Activated naive CD8-positive, alpha-beta T cell treated with anti-CD3 and anti-CD28 coated beads for 36 hours (primary cell): ENCODE measurements around the gene FRK. TPM values are rescaled to one million over a fixed set of nuclear protein-coding genes. Genes with fewer than 3 reads are reported as not detected.
"Not testable (repeated sequence)": the region's sequence is repeated elsewhere in the genome, so short reads cannot be mapped to it uniquely, and the experiment has no call there.

Experiments
- DNase-seq: peaks from one replicate; pipeline ENCODE4 v3.0.0; 2021
- H3K27ac Mint-ChIP-seq: one replicate; pipeline ENCODE4 v1.8.0; 2022; ENCODE audit warnings: mild to moderate bottlenecking, moderate library complexity, mixed read lengths
- H3K27me3 Mint-ChIP-seq: one replicate; pipeline ENCODE4 v1.8.0; 2022; ENCODE audit warnings: mild to moderate bottlenecking, mixed read lengths
- H3K36me3 Mint-ChIP-seq: one replicate; pipeline ENCODE4 v1.8.0; 2021; ENCODE audit warnings: mild to moderate bottlenecking, mixed read lengths
- H3K4me1 Mint-ChIP-seq: one replicate; pipeline ENCODE4 v1.8.0; 2021; ENCODE audit warnings: mixed read lengths
- H3K4me3 Mint-ChIP-seq: one replicate; pipeline ENCODE4 v1.8.0; 2022; ENCODE audit warnings: mild to moderate bottlenecking, moderate library complexity, mixed read lengths
- H3K9me3 Mint-ChIP-seq: one replicate; pipeline ENCODE4 v1.8.0; 2022; ENCODE audit warnings: mixed read lengths
- total RNA-seq, 2 experiments: library from RNA; stranded (reverse); gene quantifications; one replicate each; pipeline ENCODE4 v1.2.3, GENCODE V29; 2021

Gene FRK
- total RNA-seq, 2 experiments from 2014 or later: 0.06 to 0.08 TPM

DNA sequence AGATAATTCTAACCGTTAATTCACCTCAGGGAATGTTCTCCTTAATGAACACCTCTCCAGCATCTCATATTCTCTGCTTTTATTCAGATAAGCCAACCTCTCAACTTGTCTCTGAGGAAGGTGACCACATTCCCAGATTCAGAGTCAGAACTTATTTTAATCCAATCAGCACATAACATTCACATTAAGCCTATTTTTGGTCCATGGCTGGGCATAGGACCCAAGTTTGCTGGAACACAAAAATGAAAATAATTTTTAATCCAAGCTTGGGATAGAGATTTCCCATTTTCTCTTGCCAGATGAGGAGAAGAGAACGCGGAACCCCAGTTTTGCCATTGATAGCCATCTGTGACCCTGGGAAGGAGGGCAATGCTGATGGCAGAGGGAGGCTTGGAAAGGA is 126.5 kb downstream of the FRK start:
- H3K36me3 Mint-ChIP-seq: no peaks in the 10 kb centered on the region

DNA sequence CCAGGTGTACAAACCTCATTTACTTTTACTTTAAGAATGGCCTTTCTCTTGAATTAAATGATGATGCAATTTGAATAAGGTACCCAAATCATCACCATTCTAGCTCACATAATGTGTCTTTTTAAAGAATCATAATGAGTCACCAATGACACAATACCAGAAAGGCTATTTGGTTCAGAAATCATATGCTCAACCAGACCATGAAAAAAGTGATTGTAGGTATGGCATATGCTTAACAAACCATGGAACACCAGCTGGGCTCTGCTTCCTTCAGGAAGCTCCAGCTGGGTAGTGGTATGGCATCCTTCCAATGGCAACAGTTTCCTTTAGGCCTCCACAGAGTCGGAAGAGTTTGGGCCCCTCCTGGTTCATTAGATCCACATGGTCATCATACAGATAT is 128.2 kb downstream of the FRK start:
- H3K27ac Mint-ChIP-seq: no peak overlapping the region
- no peaks in the 10 kb centered on the region for H3K9me3 Mint-ChIP-seq
- no peaks in the 10 kb centered on the region for H3K27me3 Mint-ChIP-seq
- H3K4me3 Mint-ChIP-seq: no peak overlapping the region
- DNase-seq: no peak
- no peaks in the 10 kb centered on the region for H3K36me3 Mint-ChIP-seq
- H3K4me1 Mint-ChIP-seq: no peaks in the 10 kb centered on the region

More for the DNA sequence above, 126.5 kb downstream of the FRK start:
- no peaks in the 10 kb centered on the region for H3K27me3 Mint-ChIP-seq
- no peak overlapping the region for H3K4me3 Mint-ChIP-seq
- H3K27ac Mint-ChIP-seq: no peak overlapping the region
- peaks cover 6% of the 10 kb centered on the region for H3K9me3 Mint-ChIP-seq
- no peak for DNase-seq
- H3K4me1 Mint-ChIP-seq: no peaks in the 10 kb centered on the region

DNA sequence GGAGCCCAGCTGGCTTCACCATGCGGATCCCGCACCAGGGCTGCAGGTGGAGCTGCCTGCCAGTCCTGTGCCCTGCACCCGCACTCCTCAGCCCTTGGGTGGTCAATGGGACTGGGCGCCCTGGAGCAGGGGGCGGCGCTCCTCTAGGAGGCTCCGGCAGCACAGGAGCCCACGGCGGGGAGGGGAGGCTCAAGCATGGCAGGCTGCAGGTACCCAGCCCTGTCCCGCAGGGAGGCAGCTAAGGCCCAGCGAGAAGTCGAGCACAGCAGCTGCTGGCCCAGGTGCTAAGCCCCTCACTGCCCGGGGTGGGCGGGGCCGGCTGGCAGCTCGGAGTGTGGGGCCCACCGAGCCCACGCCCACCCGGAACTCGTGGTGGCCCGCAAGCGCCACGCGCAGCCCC is 132.7 kb downstream of the FRK start:
- not testable (repeated sequence) for H3K27ac Mint-ChIP-seq, H3K4me1 Mint-ChIP-seq, H3K36me3 Mint-ChIP-seq, H3K27me3 Mint-ChIP-seq, DNase-seq, H3K4me3 Mint-ChIP-seq, H3K9me3 Mint-ChIP-seq

DNA sequence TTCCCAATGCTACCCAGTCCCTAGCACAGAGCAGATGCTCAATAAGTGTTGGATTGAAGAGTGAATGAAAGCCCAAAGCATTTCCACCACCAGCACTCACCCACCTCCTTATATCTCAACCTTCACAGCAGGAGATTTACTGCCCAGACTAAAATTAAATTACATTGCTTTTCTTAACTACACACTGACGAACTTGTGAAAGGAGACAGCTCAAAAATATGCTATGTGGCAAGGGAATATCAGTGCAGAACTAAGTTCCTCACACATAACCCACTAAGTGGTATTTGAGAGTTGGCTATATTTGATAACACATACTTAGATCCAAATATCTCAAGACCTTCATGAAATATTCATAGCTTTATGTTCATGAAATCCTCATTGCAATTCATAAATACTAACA is 137.7 kb downstream of the FRK start:
- no peak overlapping the region for H3K4me3 Mint-ChIP-seq
- no peak overlapping the region for H3K27ac Mint-ChIP-seq
- H3K9me3 Mint-ChIP-seq: no peaks in the 10 kb centered on the region
- DNase-seq: no peak
- H3K27me3 Mint-ChIP-seq: no peaks in the 10 kb centered on the region
- H3K36me3 Mint-ChIP-seq: no peaks in the 10 kb centered on the region
- no peaks in the 10 kb centered on the region for H3K4me1 Mint-ChIP-seq

DNA sequence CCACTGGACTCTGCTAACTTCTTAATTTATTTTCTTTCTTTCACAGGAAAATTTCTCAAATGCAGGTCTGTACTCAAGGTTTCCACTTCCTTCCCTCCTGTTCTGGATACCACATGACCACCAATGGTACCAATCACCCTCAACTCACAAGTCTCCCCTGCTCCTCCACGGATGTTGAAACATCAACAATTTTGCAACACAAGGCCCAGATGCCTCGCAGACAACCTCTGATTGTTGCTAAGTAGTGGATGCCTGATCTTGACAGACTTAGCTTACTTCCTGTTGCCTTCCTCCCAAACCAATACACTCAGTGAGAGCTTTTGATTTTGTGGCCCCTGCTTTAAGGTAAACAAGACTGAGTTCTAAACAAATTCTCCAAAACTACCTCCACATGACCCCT is 146.6 kb downstream of the FRK start:
- H3K4me1 Mint-ChIP-seq: no peaks in the 10 kb centered on the region
- H3K4me3 Mint-ChIP-seq: no peak overlapping the region
- no peak for DNase-seq
- H3K27me3 Mint-ChIP-seq: peaks cover 9% of the 10 kb centered on the region
- no peak overlapping the region for H3K27ac Mint-ChIP-seq
- no peaks in the 10 kb centered on the region for H3K36me3 Mint-ChIP-seq
- no peaks in the 10 kb centered on the region for H3K9me3 Mint-ChIP-seq

DNA sequence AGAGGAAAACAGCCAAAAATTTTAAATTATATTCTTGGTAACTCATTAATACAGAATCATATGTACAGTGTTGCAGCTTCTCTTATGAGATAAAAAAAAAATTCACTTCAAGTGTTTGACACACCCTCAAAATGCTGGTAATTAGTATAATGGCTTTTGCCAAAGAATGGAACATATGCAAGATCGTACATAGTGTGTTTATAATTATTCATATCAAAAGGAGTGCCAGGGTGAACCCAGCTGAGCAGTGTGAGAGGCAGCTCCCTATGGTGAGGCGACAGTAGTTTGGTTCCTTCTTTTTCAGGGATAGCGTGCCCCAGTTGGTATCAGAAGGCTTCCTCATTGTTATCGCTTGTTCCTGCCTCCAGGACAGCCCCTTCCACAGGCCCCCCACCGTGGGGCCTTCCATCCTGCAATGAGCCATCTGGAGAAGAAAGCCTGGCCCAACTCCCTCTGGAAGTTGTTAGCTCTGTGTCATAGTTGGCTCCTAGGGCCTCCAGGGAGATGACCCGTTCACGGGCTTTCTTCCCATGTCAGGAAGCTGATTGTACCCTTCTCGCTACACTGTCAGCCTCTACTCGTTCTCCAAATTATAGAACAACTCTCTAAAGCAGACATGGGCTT is 150.7 kb downstream of the FRK start:
- Mint-ChIP-seq H3K27ac (no peak overlapping the region), H3K27me3 (peaks cover 3% of the 10 kb centered on the region), H3K4me3 (no peak overlapping the region), H3K4me1 (no peaks in the 10 kb centered on the region), H3K36me3 (no peaks in the 10 kb centered on the region), H3K9me3 (no peaks in the 10 kb centered on the region)
- DNase-seq: no peak

DNA sequence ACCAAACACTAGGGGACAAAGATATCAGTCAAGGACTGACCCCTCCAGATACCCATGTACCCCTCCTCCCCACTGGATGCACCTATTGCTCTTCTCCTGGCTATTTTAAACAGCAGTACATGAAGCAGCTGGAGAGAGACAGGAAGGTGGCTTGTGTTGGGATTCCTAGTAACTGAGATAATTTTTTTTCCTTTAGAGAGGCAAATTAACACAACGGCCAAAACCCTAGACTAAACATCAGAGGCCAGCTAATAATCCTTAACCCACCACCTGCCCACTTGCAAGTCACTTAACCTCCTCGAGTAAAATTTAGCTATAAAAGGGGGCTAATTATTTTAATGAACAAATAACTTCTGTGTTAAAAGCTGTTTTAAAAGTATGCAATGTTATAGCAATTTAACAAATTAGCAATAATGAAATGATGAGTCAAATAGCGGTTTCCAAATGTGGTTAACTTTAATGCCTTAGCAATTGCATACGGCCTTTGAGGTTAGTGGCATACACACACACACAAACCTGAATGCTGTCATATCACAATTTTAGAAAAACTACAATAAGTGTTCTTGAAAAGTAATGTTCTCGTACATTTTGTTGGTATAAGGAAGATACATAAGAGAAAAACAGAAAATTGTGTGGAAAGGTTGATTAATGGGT is 151.7 kb downstream of the FRK start:
- Mint-ChIP-seq H3K27ac (no peak overlapping the region), H3K36me3 (no peaks in the 10 kb centered on the region), H3K4me1 (no peaks in the 10 kb centered on the region), H3K9me3 (no peaks in the 10 kb centered on the region), H3K27me3 (peaks cover 3% of the 10 kb centered on the region), H3K4me3 (no peak overlapping the region)
- DNase-seq: no peak

DNA sequence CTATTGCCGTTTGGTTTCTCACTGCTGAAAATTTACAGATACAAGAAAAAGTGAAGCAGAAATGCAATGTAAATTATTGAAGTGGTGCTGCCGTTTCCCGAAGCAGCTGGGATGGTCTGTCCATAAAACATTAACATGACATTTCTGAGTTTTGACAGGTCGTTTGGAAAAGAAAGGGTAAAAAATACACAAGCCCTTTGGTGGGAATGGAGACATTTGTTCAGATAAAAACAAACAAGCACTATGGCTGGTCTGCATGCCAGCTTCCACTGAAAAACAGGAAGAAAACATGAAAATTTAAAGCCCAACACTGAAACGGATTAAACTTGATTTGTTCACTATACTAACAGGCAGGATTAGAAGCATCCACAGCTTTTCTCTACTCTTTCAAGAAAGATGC is 155.2 kb downstream of the FRK start:
- Mint-ChIP-seq H3K4me3 (no peak overlapping the region), H3K27me3 (peaks cover 3% of the 10 kb centered on the region), H3K9me3 (no peaks in the 10 kb centered on the region), H3K36me3 (no peaks in the 10 kb centered on the region), H3K27ac (no peak overlapping the region), H3K4me1 (no peaks in the 10 kb centered on the region)
- DNase-seq: no peak

DNA sequence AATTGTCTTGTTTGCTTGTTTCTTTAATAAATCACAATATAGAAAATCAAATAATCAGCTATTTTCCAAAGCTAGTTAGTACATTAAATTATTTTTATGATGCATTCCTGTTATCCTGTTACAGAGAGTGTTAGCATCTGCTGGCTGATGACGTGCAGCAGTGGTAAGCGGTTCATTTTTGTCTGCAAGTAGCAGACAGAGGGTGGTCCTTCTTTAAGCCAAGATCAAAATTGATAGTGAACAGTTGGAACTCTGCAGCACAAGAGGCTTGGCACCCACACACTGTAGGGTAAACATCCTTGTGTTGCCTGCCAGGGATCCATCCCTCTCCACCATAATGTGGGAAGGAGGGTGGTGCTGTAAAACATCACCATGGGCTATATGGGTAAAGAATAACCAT is 158.3 kb downstream of the FRK start:
- no peak for DNase-seq
- Mint-ChIP-seq H3K4me3 (no peak overlapping the region), H3K27ac (no peak overlapping the region), H3K36me3 (no peaks in the 10 kb centered on the region), H3K4me1 (no peaks in the 10 kb centered on the region), H3K27me3 (peaks cover 3% of the 10 kb centered on the region), H3K9me3 (no peaks in the 10 kb centered on the region)

DNA sequence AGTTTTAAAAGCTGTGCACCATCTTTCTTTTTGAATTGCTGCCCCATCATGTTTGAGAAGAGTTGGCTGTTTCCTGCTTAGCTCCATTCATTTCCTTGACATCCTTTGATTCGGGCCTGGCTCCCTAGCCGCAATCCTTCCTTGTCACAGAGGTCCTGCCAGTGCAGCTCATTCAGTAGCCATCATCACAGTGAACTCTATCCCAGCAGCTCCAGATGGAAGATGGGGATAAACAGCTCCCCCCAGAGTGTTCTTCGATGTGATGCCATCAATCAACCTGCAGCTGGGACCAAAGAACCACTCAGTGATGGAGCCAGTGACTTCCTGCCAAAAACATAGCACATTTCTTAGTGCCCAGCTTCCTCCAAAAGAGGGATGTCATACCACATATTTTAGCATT is 158.8 kb downstream of the FRK start:
- DNase-seq: no peak
- no peak overlapping the region for H3K27ac Mint-ChIP-seq
- peaks cover 3% of the 10 kb centered on the region for H3K27me3 Mint-ChIP-seq
- no peak overlapping the region for H3K4me3 Mint-ChIP-seq
- H3K36me3 Mint-ChIP-seq: no peaks in the 10 kb centered on the region
- H3K9me3 Mint-ChIP-seq: no peaks in the 10 kb centered on the region
- H3K4me1 Mint-ChIP-seq: no peaks in the 10 kb centered on the region

DNA sequence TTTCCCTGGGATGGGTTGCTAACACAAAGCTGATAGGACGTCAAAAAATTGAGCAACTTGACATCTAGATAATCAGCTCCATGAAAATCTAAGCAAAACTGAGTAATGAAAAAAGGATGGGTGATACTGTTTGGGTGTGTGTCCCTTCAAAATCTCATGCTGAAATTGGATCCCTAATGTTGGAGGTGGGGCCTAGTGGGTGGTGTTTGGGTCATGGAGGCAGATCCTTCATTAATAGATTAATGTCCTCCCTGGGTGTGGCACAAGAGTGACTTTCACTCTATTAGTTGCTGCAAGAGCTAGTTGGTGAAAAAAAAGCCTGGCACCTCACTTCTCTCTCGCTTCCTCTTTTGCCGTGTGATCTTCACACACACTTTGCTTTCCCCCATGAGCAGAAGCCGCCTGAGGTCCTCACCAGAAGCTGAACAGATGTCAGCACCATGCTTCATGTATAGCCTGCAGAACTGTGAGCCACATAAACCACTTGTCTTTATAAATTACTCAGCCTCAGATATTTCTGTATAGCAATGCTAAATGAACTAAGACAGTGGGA is 160.9 kb downstream of the FRK start:
- H3K27me3 Mint-ChIP-seq: peaks cover 3% of the 10 kb centered on the region

DNA sequence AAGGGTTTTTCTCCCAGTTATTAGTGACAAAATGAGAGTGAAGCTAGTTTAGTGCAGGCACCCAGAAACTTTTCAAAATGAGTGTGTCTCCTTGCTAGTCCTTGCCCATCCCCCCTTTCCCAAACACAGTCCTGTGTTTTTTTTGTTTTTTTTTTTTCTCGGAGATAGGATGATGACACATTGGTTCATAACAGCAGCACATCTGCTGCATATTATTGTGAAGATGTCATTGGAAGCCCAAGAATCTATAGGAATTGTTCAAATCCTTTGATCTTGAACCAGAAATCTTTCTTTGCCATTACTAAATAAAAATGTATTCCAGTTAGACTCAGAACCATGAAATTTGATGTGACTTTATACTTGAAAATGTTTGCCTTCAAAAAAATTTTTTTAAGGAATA is 162.4 kb downstream of the FRK start:
- Mint-ChIP-seq H3K4me3 (no peak overlapping the region), H3K9me3 (no peaks in the 10 kb centered on the region), H3K4me1 (no peaks in the 10 kb centered on the region), H3K27ac (no peak overlapping the region), H3K27me3 (peaks cover 3% of the 10 kb centered on the region), H3K36me3 (no peaks in the 10 kb centered on the region)
- no peak for DNase-seq

More for the DNA sequence above, 160.9 kb downstream of the FRK start:
- Mint-ChIP-seq H3K36me3 (no peaks in the 10 kb centered on the region), H3K9me3 (no peaks in the 10 kb centered on the region), H3K27ac (no peak overlapping the region), H3K4me1 (no peaks in the 10 kb centered on the region), H3K4me3 (no peak overlapping the region)
- DNase-seq: no peak

DNA sequence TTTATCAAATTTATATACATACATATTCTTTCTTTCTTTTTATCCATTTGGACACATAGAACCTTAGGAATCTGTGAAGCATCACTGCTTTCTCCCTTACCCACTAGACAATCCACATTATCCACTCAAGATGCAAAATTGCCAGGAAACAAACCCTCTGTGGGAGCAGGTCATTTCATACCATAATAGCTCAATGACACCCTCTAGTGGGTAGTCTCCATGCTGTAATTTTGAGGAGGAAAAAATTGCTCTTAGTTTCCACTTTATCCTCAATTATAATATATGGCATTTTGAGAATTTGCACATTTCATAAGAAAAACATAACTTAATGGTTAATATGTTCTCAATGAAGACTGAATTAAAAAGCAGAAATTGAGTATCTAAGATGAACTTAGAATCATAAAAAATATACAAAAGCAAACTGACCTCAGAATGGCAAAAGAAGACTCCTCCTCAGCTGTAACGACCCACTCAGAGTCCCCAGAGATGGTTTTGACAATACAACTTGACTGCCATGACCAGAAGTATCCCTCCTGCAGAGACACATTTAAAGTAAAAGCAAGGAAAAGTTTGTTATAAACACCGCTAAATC is 164.1 kb downstream of the FRK start:
- Mint-ChIP-seq H3K27me3 (peaks cover 3% of the 10 kb centered on the region), H3K4me1 (no peaks in the 10 kb centered on the region), H3K36me3 (no peaks in the 10 kb centered on the region), H3K27ac (no peak overlapping the region), H3K9me3 (no peaks in the 10 kb centered on the region), H3K4me3 (no peak overlapping the region)
- DNase-seq: no peak

DNA sequence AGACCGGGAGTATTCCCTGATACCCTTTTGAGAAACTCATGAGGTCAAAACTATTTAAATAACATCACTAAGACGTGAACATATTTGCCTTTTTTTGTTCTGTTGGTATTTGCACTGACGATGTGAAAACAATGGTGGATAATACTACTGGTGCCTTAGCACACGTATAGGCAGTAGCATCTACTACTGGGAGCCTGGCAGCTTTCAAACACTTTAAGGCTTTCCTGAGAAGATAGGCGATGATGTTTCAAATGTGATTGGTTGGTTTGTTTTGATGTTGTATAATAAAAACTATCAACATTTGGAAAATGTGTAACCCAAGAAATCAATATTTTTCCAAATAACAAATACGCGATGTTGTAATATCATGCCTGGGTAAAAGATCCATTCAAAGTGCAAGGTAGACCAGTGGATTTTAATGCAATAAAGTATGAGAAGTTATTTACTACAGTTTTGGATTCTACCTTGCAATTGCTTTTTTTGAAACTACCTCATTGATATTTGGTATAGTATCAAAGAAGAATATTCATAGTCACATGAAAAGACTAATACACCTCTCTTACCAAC is 166.2 kb downstream of the FRK start:
- H3K4me1 Mint-ChIP-seq: peaks cover 4% of the 10 kb centered on the region
- H3K4me3 Mint-ChIP-seq: no peak overlapping the region
- no peak overlapping the region for H3K27ac Mint-ChIP-seq
- no peaks in the 10 kb centered on the region for H3K36me3 Mint-ChIP-seq
- no peaks in the 10 kb centered on the region for H3K9me3 Mint-ChIP-seq
- no peak for DNase-seq
- no peaks in the 10 kb centered on the region for H3K27me3 Mint-ChIP-seq

DNA sequence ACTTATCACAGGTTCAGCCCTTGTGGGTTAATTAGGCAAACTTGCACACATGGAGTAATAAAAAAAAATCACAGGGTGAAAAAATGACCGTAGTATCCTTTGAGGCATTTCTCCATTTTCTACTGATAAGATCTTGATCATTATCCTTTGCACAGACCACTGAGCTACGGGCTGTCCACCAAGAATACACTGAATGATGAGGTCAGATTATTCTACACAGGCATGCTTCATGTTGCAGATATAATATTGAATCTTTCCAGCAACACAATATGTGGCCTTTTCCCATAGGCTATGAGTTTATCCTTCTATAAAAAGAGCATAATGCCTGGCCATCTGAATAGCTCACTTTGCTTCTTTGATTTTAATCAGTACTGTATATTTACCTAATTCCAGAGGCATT is 168.9 kb downstream of the FRK start:
- no peaks in the 10 kb centered on the region for H3K36me3 Mint-ChIP-seq
- H3K4me1 Mint-ChIP-seq: peaks cover 4% of the 10 kb centered on the region
- H3K27ac Mint-ChIP-seq: no peak overlapping the region
- H3K9me3 Mint-ChIP-seq: no peaks in the 10 kb centered on the region
- no peak for DNase-seq
- no peak overlapping the region for H3K4me3 Mint-ChIP-seq
- no peaks in the 10 kb centered on the region for H3K27me3 Mint-ChIP-seq
